GM18873 (cell line): ENCODE results near the gene DSCAM.
"Not testable (repeated sequence)": the region's sequence is repeated elsewhere in the genome, so short reads cannot be mapped to it uniquely, and the experiment has no call there.

Experiments
- ATAC-seq: cut with Tn5 transposase; IDR thresholded peaks from one replicate; pipeline ENCODE4 v1.9.1; 2021; ENCODE audit warnings: mild to moderate bottlenecking, moderate library complexity, moderate number of reproducible peaks; ENCODE audit not compliant: unreplicated experiment, low FRiP score

DSCAM gene

GRCh38 chr21:40481764-40482163, 365.2 kb downstream of the DSCAM start:
- ATAC-seq, result no peak

DNA sequence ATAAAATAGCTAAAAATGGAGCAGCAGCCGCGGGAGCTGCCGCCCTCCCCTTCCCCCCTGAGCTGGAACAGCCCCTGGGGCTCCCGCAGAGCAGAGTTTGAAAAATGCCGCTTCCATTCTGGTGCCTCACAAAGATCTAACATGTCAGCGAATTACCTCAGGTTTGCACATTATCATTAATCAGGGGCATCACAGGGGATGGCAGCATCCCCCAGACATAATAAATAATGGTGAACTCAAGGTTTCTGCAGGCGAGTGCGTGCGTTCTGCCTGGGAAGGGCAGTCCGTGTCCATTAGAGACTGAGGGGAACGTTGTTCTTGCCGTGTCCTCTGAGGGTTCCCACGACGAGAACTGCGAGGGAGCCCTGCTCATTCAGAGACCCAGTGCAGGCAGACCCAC, 372.4 kb downstream of the DSCAM start:
- no peak for ATAC-seq

- ATAC-seq, result no peak
Observed at GRCh38 chr21:40472013-40472412, 374.9 kb downstream of the DSCAM start.

DNA sequence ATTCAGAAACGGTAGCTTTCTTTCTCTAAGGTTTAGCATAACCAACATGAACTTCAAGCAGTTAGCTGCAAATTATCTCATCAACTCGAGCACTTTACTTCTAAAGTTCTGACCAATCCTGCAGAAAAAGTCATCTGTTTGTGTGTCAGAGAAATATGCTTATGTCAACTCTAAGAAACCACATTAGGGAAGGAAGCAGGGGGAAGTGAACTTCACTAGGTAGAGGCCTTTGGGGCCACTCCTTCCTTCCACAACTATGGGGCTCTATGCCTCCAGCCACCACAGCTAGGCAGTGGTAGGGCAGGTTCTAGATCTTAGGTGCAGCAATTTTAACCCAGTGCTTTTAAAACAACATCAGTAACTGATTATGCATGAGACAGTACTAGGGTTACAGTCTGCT, 375.9 kb downstream of the DSCAM start:
- no peak for ATAC-seq

- no peak for ATAC-seq
Observed at GRCh38 chr21:40466893-40467483, 380.0 kb downstream of the DSCAM start.

DNA sequence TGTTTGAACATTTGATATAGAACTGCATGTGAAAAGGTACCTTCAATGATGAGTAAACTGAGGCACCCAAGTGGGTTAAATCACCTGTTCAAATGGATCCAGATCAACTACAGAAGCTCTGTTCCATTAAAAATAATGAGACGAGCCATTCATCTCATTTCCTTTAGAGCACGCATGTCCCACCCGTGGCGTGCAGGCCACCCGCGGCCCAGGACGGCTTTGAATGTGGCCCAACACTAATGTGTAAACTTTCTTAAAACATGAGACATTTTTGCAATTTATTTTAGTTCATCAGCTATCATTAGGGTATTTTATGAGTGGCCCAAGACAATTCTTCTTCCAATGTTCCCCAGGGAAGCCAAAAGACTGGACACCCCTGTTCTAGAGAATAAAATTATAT, 381.6 kb downstream of the DSCAM start:
- no peak for ATAC-seq

- ATAC-seq, result no peak
Observed at GRCh38 chr21:40463176-40463575, 383.8 kb downstream of the DSCAM start.

DNA sequence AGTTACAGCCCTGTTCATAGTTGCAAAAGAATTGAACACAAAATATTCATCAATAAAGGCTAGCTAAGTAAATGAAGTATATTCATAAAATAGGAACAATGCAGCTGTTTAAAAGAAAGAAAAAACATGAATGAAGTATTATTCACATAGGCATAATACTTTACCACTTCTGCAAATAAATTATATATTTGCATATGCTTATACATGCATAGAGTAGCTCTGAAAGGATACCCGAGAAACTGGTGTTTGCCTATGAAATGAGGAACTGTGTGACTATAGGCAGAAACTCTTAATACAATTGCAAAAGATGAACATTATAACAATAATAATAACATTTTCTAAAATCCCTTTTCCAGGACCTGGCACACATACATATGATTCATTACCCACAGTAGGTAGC, 385.9 kb downstream of the DSCAM start:
- no peak for ATAC-seq

GRCh38 chr21:40457741-40458140, 389.2 kb downstream of the DSCAM start:
- no peak for ATAC-seq

DNA sequence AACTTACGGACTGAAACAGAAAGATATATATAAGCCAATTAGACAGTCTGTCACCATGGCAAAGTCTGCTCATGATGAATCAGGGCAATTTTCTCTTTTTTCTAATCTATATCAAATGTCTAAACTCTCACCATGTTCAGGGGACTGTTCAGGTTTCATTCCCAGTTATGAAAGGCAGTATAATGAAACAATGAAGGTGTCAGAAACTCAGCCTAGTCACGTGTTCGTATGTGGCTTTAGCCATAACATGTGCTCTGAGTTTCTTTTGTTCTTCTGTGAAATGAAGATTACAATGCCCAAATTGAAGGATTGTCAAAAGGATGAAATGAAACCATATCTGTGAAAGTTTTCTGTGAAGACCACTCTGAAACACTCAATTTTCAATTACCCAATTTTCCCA, 392.9 kb downstream of the DSCAM start:
- no peak for ATAC-seq

DNA sequence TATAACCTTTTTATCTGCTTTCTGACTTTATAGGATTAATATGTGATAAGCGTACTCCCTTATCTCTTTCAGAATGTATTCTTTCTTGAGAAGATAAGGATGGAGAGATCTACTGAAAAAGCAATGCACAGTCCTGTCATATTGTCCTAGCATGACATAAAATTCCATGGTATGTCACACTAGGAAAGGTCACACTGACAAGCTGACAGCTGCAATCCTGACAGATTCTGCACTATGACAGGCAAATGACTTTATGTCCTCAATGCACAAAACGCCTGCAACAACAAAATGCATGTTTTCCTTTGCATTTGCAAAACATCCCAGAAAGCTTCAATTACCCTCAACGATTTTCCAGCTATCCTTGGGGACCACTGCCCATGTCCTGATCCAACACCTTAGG, 393.8 kb downstream of the DSCAM start:
- ATAC-seq, result no peak

- no peak for ATAC-seq
Observed at GRCh38 chr21:40452548-40452947, 394.4 kb downstream of the DSCAM start.

DNA sequence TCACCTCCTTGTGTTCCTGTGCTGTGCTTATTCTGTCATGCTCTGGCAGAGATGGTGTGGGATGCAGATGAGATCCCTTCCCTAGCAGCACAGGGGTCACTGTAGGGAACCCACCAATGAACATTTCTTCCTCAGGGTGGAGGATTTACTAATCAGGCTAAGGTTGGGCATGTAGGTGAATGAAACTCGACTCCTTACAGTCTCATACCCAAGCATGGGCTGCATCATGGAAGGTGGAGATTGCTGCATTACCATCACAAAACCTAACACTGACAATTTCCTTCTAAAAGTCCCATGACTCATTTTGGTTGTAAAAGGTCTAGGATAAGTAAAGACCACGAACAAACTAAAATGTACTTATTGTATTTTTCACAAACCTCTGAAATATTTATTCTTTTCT, 399.9 kb downstream of the DSCAM start:
- no peak for ATAC-seq

DNA sequence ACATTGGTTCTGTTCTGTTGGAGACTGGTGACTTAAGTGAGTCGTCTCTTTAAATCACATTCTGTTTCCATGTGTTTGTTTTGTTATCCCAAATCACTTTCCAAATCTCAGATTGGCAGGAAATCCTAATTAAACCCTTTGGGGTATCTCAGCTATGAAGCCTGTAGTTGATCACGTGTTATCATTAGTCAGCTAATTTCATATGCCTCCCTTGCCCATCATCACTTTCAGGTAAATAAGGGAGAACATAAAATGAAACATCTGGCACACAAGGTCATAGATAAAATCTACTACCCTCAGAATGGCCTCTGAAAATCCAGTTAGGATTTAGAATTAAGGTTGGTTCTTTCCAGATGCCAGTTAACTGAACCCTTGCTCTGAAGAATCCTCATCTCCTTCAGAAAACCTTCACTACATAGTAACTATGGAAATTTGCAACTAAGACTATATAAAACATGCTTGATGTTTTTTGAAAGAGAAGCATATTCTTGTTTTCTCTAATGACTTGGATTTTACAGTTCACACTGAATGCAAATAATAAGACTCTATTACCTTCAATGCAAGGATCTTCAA, 401.5 kb downstream of the DSCAM start:
- ATAC-seq, result no peak

- ATAC-seq, result not testable (repeated sequence)
Observed at GRCh38 chr21:40439581-40439980, 407.4 kb downstream of the DSCAM start.

- no peak for ATAC-seq
Observed at GRCh38 chr21:40438616-40439015, 408.3 kb downstream of the DSCAM start.

- ATAC-seq, result no peak
Observed at GRCh38 chr21:40436261-40436660, 410.7 kb downstream of the DSCAM start.

GRCh38 chr21:40433538-40433937, 413.4 kb downstream of the DSCAM start:
- ATAC-seq, result no peak

DNA sequence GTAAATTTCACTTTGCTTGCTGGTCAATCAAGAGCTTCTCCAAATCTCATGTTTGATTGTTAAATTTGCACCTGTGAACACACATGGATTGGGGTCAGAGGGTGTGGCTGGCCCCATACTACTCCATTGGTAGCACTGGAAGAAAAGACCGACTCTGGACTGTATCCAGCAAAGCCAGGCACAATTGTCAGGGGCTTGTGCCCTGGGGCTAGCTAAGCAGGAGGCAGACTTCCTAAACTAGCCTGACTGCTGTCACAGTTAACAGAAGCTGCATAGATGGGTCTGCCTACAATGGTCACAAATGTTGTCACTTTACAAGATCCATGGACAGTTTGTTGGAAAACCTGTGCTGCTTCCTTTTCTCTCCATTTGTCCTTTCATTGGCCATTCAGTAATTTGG, 421.0 kb downstream of the DSCAM start:
- no peak for ATAC-seq

DNA sequence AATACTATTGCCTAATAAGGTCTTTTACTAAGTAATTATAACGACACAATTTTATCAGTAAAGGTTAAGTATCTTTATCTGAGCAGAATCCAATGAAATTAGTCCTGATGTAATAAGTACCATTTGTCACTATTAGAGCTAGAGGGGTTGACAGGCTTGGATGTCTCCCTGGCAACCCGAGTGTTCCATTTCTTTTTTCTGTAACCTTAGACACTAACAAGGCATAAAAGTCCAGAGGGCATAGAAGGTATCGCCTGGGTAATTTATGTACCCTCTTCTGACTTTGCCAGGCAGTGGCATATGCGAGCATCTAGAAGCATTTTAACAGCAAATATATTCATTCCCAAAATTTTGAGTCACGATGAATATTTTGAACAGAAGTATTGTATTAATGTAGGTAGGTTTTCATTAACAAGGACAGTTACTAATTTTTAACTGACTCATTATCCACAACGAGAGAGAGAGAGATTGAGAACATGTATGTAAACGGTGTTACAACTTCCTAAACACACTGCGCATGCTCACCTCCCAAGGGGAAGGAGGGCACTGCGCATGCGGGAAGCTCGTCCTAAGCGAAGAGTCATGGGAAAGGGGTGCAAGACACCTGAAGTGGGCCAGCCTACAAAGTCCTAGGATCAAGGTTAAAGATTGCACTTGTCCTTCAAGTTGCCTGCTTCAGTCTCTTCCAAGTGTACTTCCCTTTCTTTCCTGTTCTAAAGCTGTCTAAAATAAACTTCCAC, 423.9 kb downstream of the DSCAM start:
- no peak for ATAC-seq

DNA sequence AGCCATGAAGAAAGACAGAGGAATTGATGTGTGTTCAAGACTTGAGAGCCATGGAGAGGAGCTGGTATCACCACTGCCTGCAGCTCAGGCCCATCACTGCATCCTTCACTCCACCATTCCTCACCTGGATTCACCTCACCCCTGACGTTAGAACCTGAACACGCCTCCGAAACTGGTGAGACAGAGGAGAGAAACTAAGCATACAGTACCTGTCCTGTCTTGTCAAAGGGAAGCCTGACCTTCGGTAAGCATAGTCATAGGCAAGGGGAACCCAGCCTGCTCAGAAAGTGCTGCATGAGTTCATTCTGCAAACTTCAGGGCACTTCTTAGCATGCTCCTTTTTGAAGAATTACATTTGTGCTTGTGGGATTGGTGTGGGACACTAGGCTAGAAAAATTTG, 425.8 kb downstream of the DSCAM start:
- ATAC-seq, result no peak

DNA sequence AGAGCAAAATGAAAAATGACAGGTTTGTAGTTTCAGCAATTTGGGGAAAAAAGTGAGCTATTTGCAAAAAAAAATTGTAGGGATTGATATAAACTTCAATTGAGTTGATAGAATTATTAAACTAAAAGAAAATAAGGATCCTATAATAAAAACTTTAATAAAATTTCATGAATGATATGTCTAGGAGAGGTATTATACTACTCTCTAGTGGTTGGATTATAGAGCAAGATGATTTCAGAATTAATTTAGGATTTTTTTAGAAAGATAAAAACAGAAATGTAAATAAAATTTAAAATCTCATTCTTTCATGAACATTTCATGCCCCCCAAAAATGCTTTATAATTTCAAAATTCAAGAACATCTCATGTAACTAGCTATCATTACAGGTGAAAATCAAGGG, 430.4 kb downstream of the DSCAM start:
- no peak for ATAC-seq
